GM12878 (cell line): ENCODE results near the gene LRRC8A.

Experiments
- ATF3 ChIP-seq: IDR thresholded peaks from 2 replicates; pipeline ENCODE4 v1.6.1; 2011; ENCODE audit warnings: low read depth, mild to moderate bottlenecking, low read length, moderate library complexity, borderline replicate concordance; ENCODE audit errors: extremely low read depth
- ATF7 ChIP-seq: fragments of 450-650 bp; IDR thresholded peaks from 2 replicates; pipeline ENCODE4 v1.6.1; 2016; ENCODE audit warnings: low read depth, mild to moderate bottlenecking
- CTCF ChIP-seq, 3 experiments: IDR thresholded peaks in 2 of 3; conservative IDR thresholded peaks in 1 of 3; 2 replicates each; pipeline ENCODE4 v1.5.1; 2011; ENCODE audit warnings: low read depth in 3 of 3, low read length in 3 of 3, mild to moderate bottlenecking in 3 of 3, control low read depth in 2 of 3, moderate library complexity in 2 of 3, inconsistent platforms in 1 of 3, mixed read lengths in 1 of 3; ENCODE audit not compliant: control insufficient read depth in 2 of 3, insufficient read depth in 1 of 3; ENCODE audit errors: extremely low read depth in 1 of 3
- ETV6 ChIP-seq, 2 experiments: fragments of 450-650 bp in 1 of 2; IDR thresholded peaks in 1 of 2; conservative IDR thresholded peaks in 1 of 2; 2 replicates each; pipeline ENCODE4 v1.6.1; 2014; ENCODE audit warnings: antibody characterized with exemption in 1 of 2, borderline replicate concordance in 1 of 2, low read depth in 1 of 2, mild to moderate bottlenecking in 1 of 2, moderate library complexity in 1 of 2
- FOS ChIP-seq: IDR thresholded peaks from 3 replicates; pipeline ENCODE4 v1.6.1; 2011; ENCODE audit warnings: borderline replicate concordance; ENCODE audit not compliant: insufficient read length; ENCODE audit errors: extremely low read depth
- FOXM1 ChIP-seq: IDR thresholded peaks from 2 replicates; pipeline ENCODE4 v1.6.1; 2012; ENCODE audit warnings: low read depth, mild to moderate bottlenecking, inconsistent platforms, low read length, moderate library complexity
- HCFC1 ChIP-seq: fragments of 150-350 bp; IDR thresholded peaks from 2 replicates; pipeline ENCODE4 v1.6.1; 2014; ENCODE audit warnings: low read length
- KLF5 ChIP-seq: fragments of 450-650 bp; IDR thresholded peaks from 2 replicates; pipeline ENCODE4 v1.6.1; 2014; ENCODE audit warnings: mild to moderate bottlenecking; ENCODE audit not compliant: partially characterized antibody
- MXI1 ChIP-seq: fragments of 150-350 bp; IDR thresholded peaks from 2 replicates; pipeline ENCODE4 v1.6.1; 2011; ENCODE audit warnings: low read depth, mild to moderate bottlenecking, inconsistent platforms, low read length, improper control_type of control experiment
- POLR2A ChIP-seq: IDR thresholded peaks from 2 replicates; pipeline ENCODE4 v1.6.1; 2011; ENCODE audit warnings: low read depth, mild to moderate bottlenecking, low read length
- POLR2AphosphoS5 ChIP-seq: IDR thresholded peaks from 2 replicates; pipeline ENCODE4 v1.6.1; 2011; ENCODE audit warnings: mild to moderate bottlenecking, low read length, inconsistent platforms
- SP1 ChIP-seq: IDR thresholded peaks from one replicate; pipeline ENCODE4 v1.6.1; 2011; ENCODE audit warnings: low read depth, low read length
- YY1 ChIP-seq: IDR thresholded peaks from 2 replicates; pipeline ENCODE4 v1.6.1; 2011; ENCODE audit warnings: low read depth, mild to moderate bottlenecking, low read length

GRCh38 chr9:128893354-128893753, 11.4 kb downstream of the LRRC8A start:
- TF ChIP-seq CTCF (IDR thresholded peaks at IDR 0.05 in 2 of 3, conservative IDR thresholded peaks at IDR 0.05 in 1 of 3; ENCODE audit: control insufficient read depth in 2 of 3, extremely low read depth in 1 of 3, insufficient read depth in 1 of 3, low read depth in 3 of 3, low read length in 3 of 3) (no peak), FOXM1 (no peak), ETV6 (conservative IDR thresholded peaks at IDR 0.05 in 1 of 2, IDR thresholded peaks at IDR 0.05 in 1 of 2; ENCODE audit: borderline replicate concordance in 1 of 2, low read depth in 1 of 2) (no peak), ATF3 (no peak), POLR2A (no peak), MXI1 (no peak), KLF5 (no peak), HCFC1 (no peak), POLR2AphosphoS5 (no peak), SP1 (no peak), ATF7 (no peak), FOS (no peak), YY1 (no peak)
